GM21381 (cell line): Measurements from ENCODE around the gene NOL6.
"Not testable (repeated sequence)": the region's sequence is repeated elsewhere in the genome, so short reads cannot be mapped to it uniquely, and the experiment has no call there.

Experiments
- ATAC-seq: cut with Tn5 transposase; IDR thresholded peaks from one replicate; pipeline ENCODE4 v1.9.1; 2021; ENCODE audit warnings: mild to moderate bottlenecking, moderate library complexity; ENCODE audit not compliant: unreplicated experiment

Gene NOL6

DNA sequence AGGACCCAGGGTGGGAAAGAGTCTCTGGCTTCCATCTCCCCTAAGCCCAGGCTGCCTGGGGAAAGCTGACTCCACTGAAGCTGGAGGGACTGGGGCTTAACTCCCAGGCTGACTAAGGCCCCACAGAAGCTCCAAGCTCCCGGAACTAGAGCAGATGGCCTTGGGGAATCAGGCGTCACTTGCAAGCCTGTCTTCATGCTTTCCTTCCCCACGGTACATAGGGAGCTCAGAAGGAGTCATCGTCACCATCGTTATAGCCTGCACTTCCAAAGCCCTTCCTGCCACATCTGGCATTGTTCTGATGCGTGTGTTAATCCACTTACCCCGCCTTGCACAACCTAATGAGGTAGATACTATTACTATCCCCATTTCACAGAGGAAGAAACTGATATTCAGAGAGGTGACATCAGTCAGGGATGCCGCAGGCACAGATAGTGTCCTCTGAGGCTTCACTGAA, 37.9 kb downstream of the NOL6 start:
- no peak for ATAC-seq

GRCh38 chr9:33434317-33435105, 39.2 kb downstream of the NOL6 start:
- no peak for ATAC-seq

DNA sequence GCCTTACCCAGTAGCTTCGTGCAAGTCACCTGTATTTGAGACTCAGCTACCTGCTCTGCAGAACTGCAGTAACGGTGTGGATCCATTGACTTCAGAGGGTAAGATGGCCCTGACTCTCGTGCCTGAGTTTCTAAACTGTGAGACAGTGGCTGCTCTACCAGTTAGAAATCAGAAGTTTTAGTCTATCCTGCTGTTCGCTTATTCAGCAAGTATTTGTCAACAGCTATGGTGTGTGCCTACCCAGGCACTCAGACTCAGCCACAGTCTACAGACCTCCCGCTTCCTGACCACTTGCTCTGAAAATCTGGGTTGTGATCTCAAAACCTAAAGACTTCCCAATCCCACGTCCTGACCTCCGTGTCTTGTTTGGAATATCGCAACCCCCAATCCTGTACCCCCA, 39.9 kb downstream of the NOL6 start:
- ATAC-seq, result no peak

DNA sequence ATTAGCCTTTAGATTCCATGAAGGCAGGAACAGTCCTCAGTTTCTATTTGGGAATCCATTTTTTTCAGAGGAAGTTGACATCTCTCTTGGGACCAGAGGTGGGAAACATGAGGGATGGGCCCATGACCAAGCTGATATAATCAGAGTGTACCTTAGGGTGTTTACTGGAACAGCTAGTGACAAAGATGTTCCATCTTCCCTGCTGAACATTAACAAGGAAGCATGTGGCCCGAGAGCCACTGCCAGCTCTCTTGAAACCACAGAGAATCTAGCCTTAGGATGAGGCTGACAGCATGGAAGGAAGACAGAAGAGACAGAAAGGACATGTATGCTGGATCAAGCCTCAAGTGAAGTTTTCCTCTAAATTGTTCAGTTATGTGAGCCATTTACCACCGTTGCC, 42.3 kb downstream of the NOL6 start:
- no peak for ATAC-seq

DNA sequence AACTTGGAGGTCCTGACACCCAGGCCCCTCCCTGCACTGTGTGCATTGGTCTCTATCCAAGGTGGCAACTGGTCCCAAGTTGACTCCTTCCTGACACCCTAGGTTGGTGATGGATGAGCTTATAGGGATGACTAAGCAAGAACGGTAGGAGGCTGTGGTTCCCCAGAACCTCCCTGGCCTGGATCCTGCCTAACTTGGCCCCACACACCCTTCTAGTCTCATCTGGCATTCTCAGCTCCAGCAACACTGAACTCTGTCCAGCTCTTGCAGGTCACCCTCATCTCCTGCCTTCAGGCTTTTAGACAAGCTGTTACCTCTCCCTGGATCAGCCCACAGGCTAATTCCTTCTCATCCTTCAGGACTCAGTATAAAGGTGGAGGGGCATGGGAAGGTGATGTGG, 42.8 kb downstream of the NOL6 start:
- ATAC-seq, result no peak

DNA sequence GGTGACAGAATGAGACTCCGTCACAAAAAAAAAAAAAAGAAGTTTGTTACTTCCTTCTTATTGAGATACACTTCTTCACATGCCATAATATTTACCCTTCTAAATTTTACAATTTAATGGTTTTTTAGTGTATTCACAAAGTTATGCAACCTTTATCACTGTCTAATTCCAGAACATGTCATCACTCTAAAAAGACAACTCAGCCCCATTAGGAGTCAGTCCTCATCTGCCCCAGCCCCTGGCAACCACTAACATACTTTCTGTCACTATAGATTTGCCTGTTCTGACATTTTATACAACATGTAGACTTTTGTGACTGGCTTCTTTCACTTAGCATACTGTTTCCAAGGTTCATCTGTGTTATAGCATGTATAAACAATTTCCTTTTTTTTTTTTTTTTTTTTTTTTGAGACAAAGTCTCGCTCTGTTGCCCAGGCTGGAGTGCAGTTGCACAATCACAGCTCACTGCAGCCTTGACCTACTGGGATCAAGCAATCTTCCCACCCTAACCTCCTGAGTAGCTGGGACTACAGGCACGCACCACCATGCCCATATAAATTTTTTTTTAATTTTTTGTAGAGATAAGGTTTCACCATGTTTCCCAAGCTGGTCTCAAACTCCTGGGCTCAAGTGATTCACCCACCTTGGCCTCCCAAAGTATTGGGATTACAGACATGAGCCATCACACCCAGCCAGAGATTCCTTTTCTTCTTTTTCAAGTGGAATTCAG, 44.3 kb downstream of the NOL6 start:
- no peak for ATAC-seq

DNA sequence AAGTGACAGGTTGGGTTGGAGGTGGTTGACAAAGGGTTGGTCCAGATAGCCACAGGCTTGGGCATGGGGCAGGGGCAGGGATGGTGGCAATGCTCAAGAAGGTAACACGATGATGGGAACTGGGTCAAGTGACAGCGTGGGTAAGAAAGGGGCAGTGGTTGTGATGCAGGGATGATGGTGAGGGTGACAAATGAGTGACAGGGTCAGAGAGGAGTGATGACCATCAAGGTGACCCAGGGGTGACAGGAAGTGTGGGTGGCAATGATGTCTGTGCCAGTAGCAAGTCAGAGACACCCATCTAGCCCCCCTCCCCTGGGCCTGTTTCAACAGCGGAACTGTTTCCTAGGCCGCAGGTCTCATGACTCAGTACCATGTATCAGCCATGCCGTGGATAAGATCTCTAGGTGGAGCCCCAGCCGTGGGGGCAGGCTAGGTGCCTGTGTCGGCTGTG, 46.9 kb downstream of the NOL6 start:
- no peak for ATAC-seq

GRCh38 chr9:33425128-33425533, 48.6 kb downstream of the NOL6 start:
- no peak for ATAC-seq

DNA sequence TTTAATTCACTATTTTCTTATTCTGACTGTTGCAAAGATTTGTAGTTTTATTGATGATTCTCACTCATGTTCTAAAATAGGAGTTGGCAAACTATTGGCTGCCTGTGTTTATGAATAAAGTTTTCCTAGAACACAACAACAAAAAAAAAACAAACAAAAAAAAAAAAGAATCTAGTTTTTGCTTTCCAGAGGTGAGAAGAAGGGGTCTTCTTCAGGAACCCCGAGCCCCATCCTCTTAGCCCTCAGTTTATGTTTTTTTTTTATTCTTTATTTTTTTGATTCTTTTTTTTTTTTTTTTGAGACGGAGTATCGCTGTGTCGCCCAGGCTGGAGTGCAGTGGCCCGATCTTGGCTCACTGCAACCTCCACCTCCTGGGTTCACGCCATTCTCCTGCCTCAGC, 49.2 kb downstream of the NOL6 start:
- ATAC-seq, result not testable (repeated sequence)

- not testable (repeated sequence) for ATAC-seq
Observed at GRCh38 chr9:33424043-33424442, 49.7 kb downstream of the NOL6 start.

- no peak for ATAC-seq
Observed at GRCh38 chr9:33419708-33420303, 53.9 kb downstream of the NOL6 start.

DNA sequence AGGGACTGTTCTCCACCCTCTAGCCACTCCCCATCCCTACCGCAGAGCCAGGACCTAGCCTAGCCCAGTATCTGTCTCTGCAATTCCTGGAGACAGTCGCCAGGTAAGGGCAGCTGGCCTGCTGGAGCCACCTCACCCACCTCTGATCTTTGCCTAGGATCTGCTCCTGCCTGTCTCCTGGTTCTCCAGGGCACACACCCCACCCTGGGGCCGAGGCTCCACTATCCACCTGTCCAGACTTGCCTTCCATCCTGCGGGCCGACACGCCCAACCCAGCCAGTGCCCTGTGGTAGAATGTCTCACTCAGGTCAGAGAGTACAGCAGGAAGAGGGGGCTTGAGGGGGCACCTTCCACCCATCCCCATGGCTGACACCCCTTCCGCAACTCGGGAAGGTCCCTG, 55.6 kb downstream of the NOL6 start:
- ATAC-seq, result no peak

GRCh38 chr9:33416996-33417395, 56.7 kb downstream of the NOL6 start:
- no peak for ATAC-seq

DNA sequence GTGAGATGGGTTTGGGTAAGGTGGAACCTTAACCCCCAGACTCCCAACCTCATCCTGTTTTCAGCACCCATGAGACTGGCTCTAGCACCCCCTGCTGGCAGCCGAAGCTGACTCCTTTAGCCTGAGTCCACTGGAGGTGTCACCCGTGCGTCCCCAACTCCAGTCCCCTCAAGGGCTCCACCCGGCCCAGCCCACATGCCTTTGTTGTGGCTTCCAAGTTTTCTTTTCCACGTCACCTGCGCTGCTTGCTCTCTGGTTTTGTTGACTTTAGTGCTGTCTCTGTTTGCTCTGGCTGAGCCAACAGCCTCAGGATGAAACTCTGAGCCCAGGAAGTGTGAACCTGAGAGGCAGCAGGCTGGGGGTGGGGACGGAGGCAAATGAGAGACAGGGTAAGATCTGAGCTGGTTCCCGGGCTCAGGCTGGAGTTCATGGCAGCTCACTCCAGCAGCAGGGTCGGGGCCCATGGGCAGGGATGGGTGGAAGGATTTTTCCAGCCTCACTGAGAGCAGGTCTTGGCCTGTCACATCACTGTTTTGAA, 58.2 kb downstream of the NOL6 start:
- no peak for ATAC-seq

GRCh38 chr9:33414889-33415500, 58.7 kb downstream of the NOL6 start:
- ATAC-seq, result no peak

DNA sequence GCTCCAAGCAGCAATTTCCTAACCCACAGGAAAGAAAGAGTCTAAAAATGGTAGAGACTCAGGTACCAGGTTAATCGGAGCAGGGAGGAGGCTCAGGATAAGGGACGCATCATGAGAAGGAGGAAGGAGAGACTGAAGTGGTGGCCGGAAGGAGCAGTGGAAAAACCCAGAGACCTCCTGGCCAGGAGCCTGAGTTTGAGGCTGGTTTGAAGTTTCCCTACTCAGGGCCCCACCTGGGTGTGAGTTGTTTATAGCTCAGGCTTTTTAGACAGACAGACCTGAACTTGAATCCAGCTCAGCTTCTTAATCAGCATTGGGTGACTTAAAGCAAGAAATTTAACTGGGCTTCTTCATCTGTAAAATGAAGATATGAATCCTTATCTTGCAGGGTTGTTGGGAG, 59.5 kb downstream of the NOL6 start:
- no peak for ATAC-seq
